Activated T-helper 17 cell treated with anti-CD3 and anti-CD28 coated beads, Interleukin-2, amount 50 U/mL, for 72 hours (primary cell): ENCODE measurements around the gene SGSH. TPM values are rescaled to one million over a fixed set of nuclear protein-coding genes. Genes with fewer than 3 reads are reported as not detected.

Source experiments
- ATAC-seq: fragments of 150-1000 bp; cut with Tn5 transposase; replicated peaks from 2 replicates; pipeline ENCODE4 v1.10.0; 2021; ENCODE audit warnings: mild to moderate bottlenecking, moderate library complexity
- H3K27ac Mint-ChIP-seq: one replicate; pipeline ENCODE4 v1.8.0; 2022; ENCODE audit warnings: mixed read lengths
- H3K27me3 Mint-ChIP-seq: one replicate; pipeline ENCODE4 v1.8.0; 2022; ENCODE audit warnings: mixed read lengths
- H3K36me3 Mint-ChIP-seq: one replicate; pipeline ENCODE4 v1.8.0; 2022; ENCODE audit warnings: low read depth, mild to moderate bottlenecking, mixed read lengths
- H3K4me1 Mint-ChIP-seq: one replicate; pipeline ENCODE4 v1.8.0; 2022; ENCODE audit warnings: mixed read lengths
- H3K4me3 Mint-ChIP-seq: one replicate; pipeline ENCODE4 v1.8.0; 2022; ENCODE audit warnings: mild to moderate bottlenecking, mixed read lengths
- H3K9me3 Mint-ChIP-seq: one replicate; pipeline ENCODE4 v1.8.0; 2022; ENCODE audit warnings: mixed read lengths
- total RNA-seq, 2 donors: library from RNA; stranded (reverse); gene quantifications; one replicate each; pipeline ENCODE4 v1.2.3, GENCODE V29; 2022

Gene SGSH
- total RNA-seq: 10 to 100 TPM; 45.7 to 63.6 TPM

GRCh38 chr17:80220054-80220735, at the start of gene SGSH, which contains the start of gene SLC26A11:
SGSH (minus strand) TSS chr17:80220333; CDS start chr17:80220313, 20 bp downstream.
SLC26A11 (plus strand) TSS chr17:80220427; CDS start chr17:80221561, 1,134 bp downstream.
- H3K9me3 Mint-ChIP-seq: no peaks in the 10 kb centered on the region
- peak within 1 kb of the TSS; percentile 96 for H3K27ac Mint-ChIP-seq
- peak within 1 kb of the TSS; percentile 89 for H3K4me3 Mint-ChIP-seq
- peak; percentile 67 for ATAC-seq
- peaks cover 48% of the 10 kb centered on the region for H3K36me3 Mint-ChIP-seq
- H3K27me3 Mint-ChIP-seq: no peaks in the 10 kb centered on the region
- peaks cover 13% of the 10 kb centered on the region for H3K4me1 Mint-ChIP-seq

- H3K27ac Mint-ChIP-seq: no peak overlapping the region
- no peaks in the 10 kb centered on the region for H3K9me3 Mint-ChIP-seq
- H3K36me3 Mint-ChIP-seq: no peaks in the 10 kb centered on the region
- H3K4me3 Mint-ChIP-seq: no peak overlapping the region
- no peak for ATAC-seq
- no peaks in the 10 kb centered on the region for H3K27me3 Mint-ChIP-seq
- H3K4me1 Mint-ChIP-seq: peaks cover 36% of the 10 kb centered on the region
Measured at GRCh38 chr17:80269405-80269807, 49.3 kb upstream of the SGSH start.

- Mint-ChIP-seq H3K4me3 (no peak overlapping the region), H3K4me1 (peaks cover 27% of the 10 kb centered on the region), H3K27me3 (no peaks in the 10 kb centered on the region), H3K9me3 (no peaks in the 10 kb centered on the region), H3K36me3 (no peaks in the 10 kb centered on the region), H3K27ac (no peak overlapping the region)
- no peak for ATAC-seq
Measured at GRCh38 chr17:80268427-80268826, 48.3 kb upstream of the SGSH start.

- Mint-ChIP-seq H3K4me1 (peaks cover 25% of the 10 kb centered on the region), H3K9me3 (no peaks in the 10 kb centered on the region), H3K4me3 (no peak overlapping the region), H3K27ac (peak overlapping the region; percentile 28), H3K27me3 (no peaks in the 10 kb centered on the region), H3K36me3 (no peaks in the 10 kb centered on the region)
- no peak for ATAC-seq
Measured at GRCh38 chr17:80267391-80267790, 47.3 kb upstream of the SGSH start.

- ATAC-seq: peak; percentile 43
- Mint-ChIP-seq H3K4me1 (peaks cover 26% of the 10 kb centered on the region), H3K27me3 (no peaks in the 10 kb centered on the region), H3K27ac (peak overlapping the region; percentile 83), H3K4me3 (peak overlapping the region; percentile 99), H3K9me3 (no peaks in the 10 kb centered on the region), H3K36me3 (peaks cover 11% of the 10 kb centered on the region)
Measured at GRCh38 chr17:80265205-80266068, 45.3 kb upstream of the SGSH start.

DNA sequence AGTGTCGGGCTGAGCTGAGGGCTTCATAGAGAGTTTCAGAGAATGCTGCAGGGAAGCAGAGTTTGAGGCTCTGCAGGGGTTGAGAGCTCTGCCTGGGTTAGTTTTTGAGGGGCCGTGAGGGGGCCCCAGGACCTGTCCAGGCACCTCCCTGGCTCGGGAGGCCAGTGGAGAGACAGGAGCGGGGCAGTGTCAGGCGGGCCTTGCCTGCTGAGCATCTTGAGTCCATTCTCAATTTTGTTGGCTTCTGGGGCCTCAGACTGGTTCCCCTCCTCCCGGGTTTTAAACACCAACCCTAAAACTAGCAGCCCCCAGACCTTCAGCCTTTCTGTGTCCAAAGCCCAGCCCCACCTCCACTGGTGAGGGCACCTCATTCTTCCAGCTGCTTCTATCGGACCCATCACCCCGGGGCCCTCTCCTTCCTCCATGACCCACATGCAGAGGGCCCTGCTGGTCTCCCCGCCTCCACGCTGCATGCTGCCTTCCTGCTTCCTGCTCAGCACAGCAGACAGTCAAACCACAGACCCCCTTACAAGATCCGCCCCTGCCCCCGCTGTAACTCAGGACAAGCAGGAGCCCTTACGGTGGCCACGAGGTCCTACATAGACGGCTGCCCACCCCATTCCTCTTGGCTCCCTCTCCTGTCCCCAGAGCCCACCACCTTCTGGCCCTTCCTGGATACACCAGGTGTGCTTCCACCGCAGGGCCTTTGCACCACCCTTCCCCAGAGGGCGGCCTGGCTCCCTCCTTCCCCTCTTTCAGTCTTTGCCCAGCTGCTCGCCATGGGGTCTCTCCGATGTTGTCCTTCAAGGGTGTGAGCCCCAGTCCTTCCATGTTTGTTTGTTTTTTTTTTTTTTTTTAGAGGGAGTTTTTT, 44.3 kb upstream of the SGSH start:
- Mint-ChIP-seq H3K9me3 (no peaks in the 10 kb centered on the region), H3K27ac (peak overlapping the region; percentile 83), H3K27me3 (no peaks in the 10 kb centered on the region), H3K36me3 (peaks cover 17% of the 10 kb centered on the region), H3K4me3 (peak overlapping the region; percentile 99), H3K4me1 (peaks cover 22% of the 10 kb centered on the region)
- no peak for ATAC-seq

GRCh38 chr17:80263253-80264204, 43.4 kb upstream of the SGSH start:
- Mint-ChIP-seq H3K4me1 (peaks cover 29% of the 10 kb centered on the region), H3K36me3 (peaks cover 23% of the 10 kb centered on the region), H3K9me3 (no peaks in the 10 kb centered on the region), H3K4me3 (peak overlapping the region; percentile 99), H3K27me3 (no peaks in the 10 kb centered on the region), H3K27ac (peak overlapping the region; percentile 83)
- ATAC-seq: peak; percentile 44

- Mint-ChIP-seq H3K27me3 (no peaks in the 10 kb centered on the region), H3K36me3 (peaks cover 31% of the 10 kb centered on the region), H3K4me3 (peak overlapping the region; percentile 99), H3K4me1 (peaks cover 36% of the 10 kb centered on the region), H3K9me3 (no peaks in the 10 kb centered on the region), H3K27ac (peak overlapping the region; percentile 83)
- no peak for ATAC-seq
Measured at GRCh38 chr17:80262775-80263244, 42.7 kb upstream of the SGSH start.

DNA sequence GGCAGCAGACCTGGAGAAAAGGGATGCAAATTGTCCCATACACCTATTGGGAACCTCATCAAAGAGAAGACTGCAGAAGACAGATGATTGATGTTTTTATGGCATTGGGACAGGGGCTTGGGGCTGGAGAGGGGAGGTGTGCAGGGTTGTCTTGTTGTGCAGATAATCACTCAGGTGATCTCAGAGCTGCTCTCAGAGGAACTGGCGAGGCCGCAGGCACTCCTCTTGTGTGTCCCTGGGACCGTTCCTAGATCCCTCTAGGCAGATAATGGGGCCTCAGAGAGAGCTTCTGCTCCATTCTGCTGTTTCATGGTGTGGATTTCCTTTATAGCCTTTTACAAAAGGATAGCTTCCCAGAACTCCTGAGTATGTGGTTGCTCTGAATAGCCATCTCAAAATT, 42.2 kb upstream of the SGSH start:
- H3K4me3 Mint-ChIP-seq: peak overlapping the region; percentile 99
- no peaks in the 10 kb centered on the region for H3K9me3 Mint-ChIP-seq
- ATAC-seq: no peak
- peaks cover 38% of the 10 kb centered on the region for H3K4me1 Mint-ChIP-seq
- no peaks in the 10 kb centered on the region for H3K27me3 Mint-ChIP-seq
- peaks cover 32% of the 10 kb centered on the region for H3K36me3 Mint-ChIP-seq
- peak overlapping the region; percentile 98 for H3K27ac Mint-ChIP-seq

DNA sequence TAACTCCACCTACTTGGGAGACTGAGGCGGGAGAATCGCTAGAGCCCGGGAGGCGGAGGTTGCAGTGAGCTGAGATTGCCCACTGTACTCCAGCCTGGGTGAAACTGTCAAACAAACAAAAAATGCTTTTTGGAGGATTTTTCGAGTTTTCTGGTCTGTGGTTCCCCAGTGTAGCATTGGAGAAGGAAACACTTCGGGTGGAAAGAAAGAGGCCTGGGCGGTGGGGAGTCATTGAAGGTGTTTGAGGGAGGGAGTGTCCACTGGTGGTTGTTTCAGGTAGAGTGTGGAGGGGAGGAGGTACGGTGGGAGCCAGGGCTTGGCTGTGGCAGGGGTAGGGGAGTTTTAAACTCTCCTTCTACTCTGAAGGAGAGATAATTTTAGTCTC, 41.8 kb upstream of the SGSH start:
- no peaks in the 10 kb centered on the region for H3K27me3 Mint-ChIP-seq
- no peak for ATAC-seq
- H3K27ac Mint-ChIP-seq: peak overlapping the region; percentile 98
- peaks cover 38% of the 10 kb centered on the region for H3K4me1 Mint-ChIP-seq
- H3K9me3 Mint-ChIP-seq: no peaks in the 10 kb centered on the region
- peaks cover 32% of the 10 kb centered on the region for H3K36me3 Mint-ChIP-seq
- H3K4me3 Mint-ChIP-seq: peak overlapping the region; percentile 99

DNA sequence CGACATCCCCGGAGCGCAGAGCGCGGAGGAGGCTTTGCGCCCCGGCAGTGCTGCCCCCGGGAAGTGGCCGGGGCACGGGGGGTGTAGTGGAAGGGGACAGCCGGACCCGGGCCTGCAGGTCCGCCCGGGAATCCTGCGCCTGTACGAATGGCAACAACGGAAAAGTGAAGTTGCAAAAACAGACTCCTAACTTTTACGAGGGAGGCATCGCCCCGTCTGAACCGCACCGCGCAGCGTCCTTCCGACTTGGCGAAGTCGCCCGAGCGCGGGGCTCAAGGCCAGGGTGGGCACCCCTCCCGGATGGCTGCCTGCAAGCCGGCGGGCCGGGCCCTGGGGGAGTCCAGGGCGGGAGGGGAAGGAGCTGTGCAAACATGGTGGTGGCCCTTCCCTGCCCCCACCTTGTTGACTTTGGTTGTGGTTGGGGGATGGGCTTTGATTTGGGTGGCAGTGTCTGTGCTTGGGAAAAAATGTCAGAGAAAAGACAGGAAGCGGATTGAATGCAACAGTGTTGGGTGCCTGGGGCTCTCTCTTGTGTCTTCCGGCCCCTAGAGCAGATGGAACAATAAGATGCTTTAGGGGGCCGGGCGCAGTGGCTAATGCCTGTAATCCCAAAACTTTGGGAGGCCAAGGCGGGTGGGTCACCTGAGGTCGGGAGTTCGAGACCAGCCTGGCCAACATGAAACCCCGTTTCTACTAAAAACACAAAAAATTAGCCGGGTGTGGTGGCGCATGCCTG, 41.2 kb upstream of the SGSH start:
- ATAC-seq: peak; percentile 5

DNA sequence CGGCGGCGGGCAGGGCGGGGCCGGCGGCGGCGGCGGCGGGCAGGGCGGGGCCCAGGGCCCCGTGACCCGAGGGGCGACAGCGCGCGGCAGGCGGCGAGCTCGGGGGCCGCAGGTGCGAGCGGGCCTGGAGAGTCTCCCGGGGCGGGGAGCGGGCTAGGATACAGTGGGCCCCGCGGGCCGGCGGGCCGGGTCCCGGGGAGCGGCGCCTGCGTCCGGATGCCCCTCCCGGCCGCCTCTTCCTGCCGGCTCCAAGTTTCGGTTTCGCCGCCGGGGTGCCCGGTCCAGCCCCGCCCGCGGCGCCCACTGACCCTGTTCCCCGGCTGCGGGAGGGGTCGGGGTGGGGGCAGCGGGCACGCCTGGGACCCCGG, 40.6 kb upstream of the SGSH start, which contains the start of gene RNF213:
RNF213 (plus strand) TSS at position 62 of the 368 bp plus-strand sequence. CDS start 2,830 bp downstream, outside the sequence.
- Mint-ChIP-seq H3K9me3 (no peaks in the 10 kb centered on the region), H3K27me3 (no peaks in the 10 kb centered on the region), H3K4me3 (peak within 1 kb of the TSS; percentile 99), H3K4me1 (peaks cover 35% of the 10 kb centered on the region), H3K27ac (peak within 1 kb of the TSS; percentile 98), H3K36me3 (peaks cover 32% of the 10 kb centered on the region)
- ATAC-seq: peak; percentile 7

More for the DNA sequence above, 41.2 kb upstream of the SGSH start:
- H3K4me1 Mint-ChIP-seq: peaks cover 38% of the 10 kb centered on the region
- H3K9me3 Mint-ChIP-seq: no peaks in the 10 kb centered on the region
- peak overlapping the region; percentile 98 for H3K27ac Mint-ChIP-seq
- H3K36me3 Mint-ChIP-seq: peaks cover 32% of the 10 kb centered on the region
- peak overlapping the region; percentile 99 for H3K4me3 Mint-ChIP-seq
- no peaks in the 10 kb centered on the region for H3K27me3 Mint-ChIP-seq
